HepG2 (cell line): ENCODE data around the gene SNPH. TPM values are rescaled to one million over a fixed set of nuclear protein-coding genes. Genes with fewer than 3 reads are reported as not detected.

Experiments
- BRCA1 ChIP-seq: sonication (generic); formaldehyde crosslinking; IDR thresholded peaks from 2 replicates; pipeline ENCODE4 v1.4.0; 2020; ENCODE audit warnings: missing genetic modification reagents
- EP300 ChIP-seq, 3 experiments: sonication (generic) in 1 of 3; formaldehyde crosslinking in 1 of 3; IDR thresholded peaks; 2 replicates each; pipeline versions ENCODE4 v1.5.1 to v1.6.1; 2011 to 2020; ENCODE audit warnings: low read depth in 2 of 3, low read length in 2 of 3, borderline replicate concordance in 1 of 3, improper control_type of control experiment in 1 of 3, mild to moderate bottlenecking in 1 of 3, missing genetic modification reagents in 1 of 3, moderate library complexity in 1 of 3
- HDAC6 ChIP-seq: fragments of 200-600 bp; sonication (generic); IDR thresholded peaks from 2 replicates; pipeline ENCODE4 v1.7.0; 2017; ENCODE audit warnings: mild to moderate bottlenecking, antibody characterized with exemption, low read length, low read depth
- KDM5A ChIP-seq: fragments of 200-600 bp; sonication (generic); IDR thresholded peaks from 2 replicates; pipeline ENCODE4 v1.7.0; 2018; ENCODE audit warnings: antibody characterized with exemption, mild to moderate bottlenecking, low read length, borderline replicate concordance
- MXD4 ChIP-seq: IDR thresholded peaks from 2 replicates; pipeline ENCODE4 v1.6.1; 2016; ENCODE audit warnings: mild to moderate bottlenecking, missing biosample characterization, missing genetic modification reagents
- NCOA1 ChIP-seq: sonication (generic); formaldehyde crosslinking; IDR thresholded peaks from 2 replicates; pipeline ENCODE4 v1.9.0; 2021; ENCODE audit warnings: missing genetic modification reagents
- PAF1 ChIP-seq: IDR thresholded peaks from 2 replicates; pipeline ENCODE4 v1.6.1; 2016; ENCODE audit warnings: missing genetic modification reagents, missing compliant biosample characterization
- PCBP2 ChIP-seq: fragments of 200-400 bp; formaldehyde crosslinking; optimal IDR thresholded peaks from 2 replicates; pipeline ENCODE3; 2018; ENCODE audit warnings: low read length, low read depth; ENCODE audit not compliant: poor library complexity, severe bottlenecking
- RARG ChIP-seq: sonication (generic); formaldehyde crosslinking; IDR thresholded peaks from 2 replicates; pipeline ENCODE4 v1.4.0; 2020; ENCODE audit warnings: low read depth, mild to moderate bottlenecking, missing genetic modification reagents
- TRIM24 ChIP-seq: sonication (generic); formaldehyde crosslinking; IDR thresholded peaks from 2 replicates; pipeline ENCODE4 v1.8.0; 2022; ENCODE audit warnings: mild to moderate bottlenecking, missing genetic modification reagents
- ZBTB1 ChIP-seq: sonication (generic); formaldehyde crosslinking; IDR thresholded peaks from 2 replicates; pipeline ENCODE4 v1.4.0; 2020; ENCODE audit warnings: missing genetic modification reagents, borderline replicate concordance
- ZBTB38 ChIP-seq: sonication (generic); formaldehyde crosslinking; IDR thresholded peaks from 2 replicates; pipeline ENCODE4 v1.5.1; 2020; ENCODE audit warnings: mild to moderate bottlenecking, missing genetic modification reagents
- ZNF263 ChIP-seq: sonication (generic); formaldehyde crosslinking; IDR thresholded peaks from 2 replicates; pipeline ENCODE4 v1.4.0; 2020; ENCODE audit warnings: missing genetic modification reagents
- ZNF788 ChIP-seq: sonication (generic); formaldehyde crosslinking; IDR thresholded peaks from 2 replicates; pipeline ENCODE4 v1.5.0; 2020; ENCODE audit warnings: mild to moderate bottlenecking, missing genetic modification reagents, borderline replicate concordance
- ZNF883 ChIP-seq: sonication (generic); formaldehyde crosslinking; IDR thresholded peaks from 2 replicates; pipeline ENCODE4 v1.5.1; 2020; ENCODE audit warnings: mild to moderate bottlenecking, missing genetic modification reagents; ENCODE audit errors: not compliant biosample characterization
- polyA plus RNA-seq, 8 experiments: library from polyadenylated mRNA; depleted of rRNA in 3 of 8; stranded (reverse) in 7 of 8; unstranded in 1 of 8; fragments of >200 nt; fragmentation: Illumina TruSeq in 4 of 8; extraction: Trizol in 4 of 8; gene quantifications; 2 replicates each; pipeline versions ENCODE4 v1.2.1 to v1.2.3, GENCODE V29; 2011 to 2016; ENCODE audit warnings: low read depth in 4 of 8, missing spikeins in 1 of 8, mixed read lengths in 1 of 8; ENCODE audit not compliant: insufficient read depth in 1 of 8
- total RNA-seq, 5 experiments: library from RNA; depleted of rRNA; stranded (reverse); fragments of >200 nt; fragmentation: Illumina TruSeq; extraction: Trizol; gene quantifications; 2 replicates each; pipeline ENCODE4 v1.2.3, GENCODE V29; 2016; ENCODE audit warnings: low read depth in 1 of 5
- TF ChIP-seq, protein P1 (sequence below): sonication (generic); formaldehyde crosslinking; IDR thresholded peaks from 2 replicates; pipeline ENCODE4 v1.5.1; 2020; ENCODE audit warnings: mild to moderate bottlenecking, missing genetic modification reagents, moderate library complexity
- TF ChIP-seq, protein P2 (sequence below): sonication (generic); formaldehyde crosslinking; IDR thresholded peaks from 2 replicates; pipeline ENCODE4 v1.8.1; 2022; ENCODE audit warnings: mild to moderate bottlenecking, missing genetic modification reagents
- TF ChIP-seq, protein P3 (sequence below): sonication (generic); formaldehyde crosslinking; IDR thresholded peaks from 2 replicates; pipeline ENCODE4 v1.4.0; 2020; ENCODE audit warnings: mild to moderate bottlenecking, low read depth, missing genetic modification reagents
- TF ChIP-seq, protein P4 (sequence below): sonication (generic); formaldehyde crosslinking; IDR thresholded peaks from 2 replicates; pipeline ENCODE4 v1.8.0; 2022; ENCODE audit warnings: missing genetic modification reagents, low read depth, mild to moderate bottlenecking, borderline replicate concordance
- TF ChIP-seq, protein P5 (sequence below): sonication (generic); formaldehyde crosslinking; IDR thresholded peaks from 2 replicates; pipeline ENCODE4 v1.5.1; 2020; ENCODE audit warnings: mild to moderate bottlenecking, missing genetic modification reagents, borderline replicate concordance

The SNPH gene
- total and polyA plus RNA-seq, 2 of the 13 experiments (the other 11 are each of a cell fraction or from before 2014, with no cell fraction given) = 0.09 TPM; not detected in 1

DNA sequence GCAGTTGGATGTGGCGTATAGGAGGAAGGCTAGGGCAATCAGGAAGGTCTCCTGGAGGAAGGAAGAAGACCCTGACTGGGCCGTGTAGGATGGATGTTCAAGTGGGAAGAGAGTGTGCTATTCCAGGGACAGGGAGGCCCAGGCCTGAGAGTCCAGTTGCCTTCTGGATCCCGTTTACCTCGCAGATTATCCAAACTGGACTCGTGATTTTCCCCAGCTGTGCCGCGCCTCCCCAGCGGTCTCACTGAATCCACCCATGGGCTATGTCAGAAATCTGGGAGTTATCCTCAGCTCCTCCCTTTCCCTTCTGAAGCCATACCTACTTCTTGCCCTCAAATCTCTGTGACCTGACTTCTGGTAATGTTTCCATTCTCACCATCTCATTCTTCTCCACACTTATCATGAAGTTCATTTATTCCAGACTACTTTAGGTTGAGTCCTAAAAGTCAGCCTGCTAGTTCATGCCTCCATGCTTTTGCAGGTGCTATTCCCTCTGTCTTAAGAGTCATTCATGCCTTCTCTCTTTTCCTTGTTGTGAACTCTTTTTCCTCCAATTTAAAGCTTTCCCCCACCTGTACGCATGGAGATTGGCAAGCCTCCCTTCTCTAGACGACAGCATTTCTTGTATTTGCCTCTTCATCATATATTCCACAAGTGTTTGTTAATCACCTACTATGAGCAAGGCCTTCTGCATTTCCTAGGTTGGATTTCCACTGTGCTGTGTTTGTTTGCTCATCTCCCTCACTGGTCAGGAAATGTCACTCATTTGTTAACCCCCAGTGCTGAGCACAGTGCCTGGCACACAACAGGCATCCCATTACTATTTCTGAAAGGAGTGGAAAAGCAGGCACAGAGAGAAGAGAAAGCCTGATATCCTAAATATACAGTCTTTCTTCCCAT is 60.2 kb downstream of the SNPH start (continued):
- TF ChIP-seq, protein P1, sequence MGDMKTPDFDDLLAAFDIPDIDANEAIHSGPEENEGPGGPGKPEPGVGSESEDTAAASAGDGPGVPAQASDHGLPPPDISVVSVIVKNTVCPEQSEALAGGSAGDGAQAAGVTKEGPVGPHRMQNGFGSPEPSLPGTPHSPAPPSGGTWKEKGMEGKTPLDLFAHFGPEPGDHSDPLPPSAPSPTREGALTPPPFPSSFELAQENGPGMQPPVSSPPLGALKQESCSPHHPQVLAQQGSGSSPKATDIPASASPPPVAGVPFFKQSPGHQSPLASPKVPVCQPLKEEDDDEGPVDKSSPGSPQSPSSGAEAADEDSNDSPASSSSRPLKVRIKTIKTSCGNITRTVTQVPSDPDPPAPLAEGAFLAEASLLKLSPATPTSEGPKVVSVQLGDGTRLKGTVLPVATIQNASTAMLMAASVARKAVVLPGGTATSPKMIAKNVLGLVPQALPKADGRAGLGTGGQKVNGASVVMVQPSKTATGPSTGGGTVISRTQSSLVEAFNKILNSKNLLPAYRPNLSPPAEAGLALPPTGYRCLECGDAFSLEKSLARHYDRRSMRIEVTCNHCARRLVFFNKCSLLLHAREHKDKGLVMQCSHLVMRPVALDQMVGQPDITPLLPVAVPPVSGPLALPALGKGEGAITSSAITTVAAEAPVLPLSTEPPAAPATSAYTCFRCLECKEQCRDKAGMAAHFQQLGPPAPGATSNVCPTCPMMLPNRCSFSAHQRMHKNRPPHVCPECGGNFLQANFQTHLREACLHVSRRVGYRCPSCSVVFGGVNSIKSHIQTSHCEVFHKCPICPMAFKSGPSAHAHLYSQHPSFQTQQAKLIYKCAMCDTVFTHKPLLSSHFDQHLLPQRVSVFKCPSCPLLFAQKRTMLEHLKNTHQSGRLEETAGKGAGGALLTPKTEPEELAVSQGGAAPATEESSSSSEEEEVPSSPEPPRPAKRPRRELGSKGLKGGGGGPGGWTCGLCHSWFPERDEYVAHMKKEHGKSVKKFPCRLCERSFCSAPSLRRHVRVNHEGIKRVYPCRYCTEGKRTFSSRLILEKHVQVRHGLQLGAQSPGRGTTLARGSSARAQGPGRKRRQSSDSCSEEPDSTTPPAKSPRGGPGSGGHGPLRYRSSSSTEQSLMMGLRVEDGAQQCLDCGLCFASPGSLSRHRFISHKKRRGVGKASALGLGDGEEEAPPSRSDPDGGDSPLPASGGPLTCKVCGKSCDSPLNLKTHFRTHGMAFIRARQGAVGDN (CRISPR knock-in tag) = no peak
- TF ChIP-seq BRCA1 = 0 out of 2 replicates have a peak, but pooled peaks have one; percentile 41
- TF ChIP-seq ZBTB1 (CRISPR knock-in tag) = no peak
- TF ChIP-seq RARG (CRISPR knock-in tag) = no peak
- no peak for TF ChIP-seq TRIM24 (CRISPR knock-in tag)
- TF ChIP-seq, protein P2, sequence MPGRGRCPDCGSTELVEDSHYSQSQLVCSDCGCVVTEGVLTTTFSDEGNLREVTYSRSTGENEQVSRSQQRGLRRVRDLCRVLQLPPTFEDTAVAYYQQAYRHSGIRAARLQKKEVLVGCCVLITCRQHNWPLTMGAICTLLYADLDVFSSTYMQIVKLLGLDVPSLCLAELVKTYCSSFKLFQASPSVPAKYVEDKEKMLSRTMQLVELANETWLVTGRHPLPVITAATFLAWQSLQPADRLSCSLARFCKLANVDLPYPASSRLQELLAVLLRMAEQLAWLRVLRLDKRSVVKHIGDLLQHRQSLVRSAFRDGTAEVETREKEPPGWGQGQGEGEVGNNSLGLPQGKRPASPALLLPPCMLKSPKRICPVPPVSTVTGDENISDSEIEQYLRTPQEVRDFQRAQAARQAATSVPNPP = no peak
- no peak for TF ChIP-seq EP300 (IDR thresholded peaks at IDR 0.05; ENCODE audit: low read depth in 2 of 2, low read length in 2 of 2)
- no peak for TF ChIP-seq EP300 (CRISPR knock-in tag; IDR thresholded peaks at IDR 0.05; ENCODE audit: borderline replicate concordance)
- TF ChIP-seq, protein P3, sequence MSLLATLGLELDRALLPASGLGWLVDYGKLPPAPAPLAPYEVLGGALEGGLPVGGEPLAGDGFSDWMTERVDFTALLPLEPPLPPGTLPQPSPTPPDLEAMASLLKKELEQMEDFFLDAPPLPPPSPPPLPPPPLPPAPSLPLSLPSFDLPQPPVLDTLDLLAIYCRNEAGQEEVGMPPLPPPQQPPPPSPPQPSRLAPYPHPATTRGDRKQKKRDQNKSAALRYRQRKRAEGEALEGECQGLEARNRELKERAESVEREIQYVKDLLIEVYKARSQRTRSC (CRISPR knock-in tag) = 0 out of 2 replicates have a peak, but pooled peaks have one; percentile 14
- TF ChIP-seq, protein P4, sequence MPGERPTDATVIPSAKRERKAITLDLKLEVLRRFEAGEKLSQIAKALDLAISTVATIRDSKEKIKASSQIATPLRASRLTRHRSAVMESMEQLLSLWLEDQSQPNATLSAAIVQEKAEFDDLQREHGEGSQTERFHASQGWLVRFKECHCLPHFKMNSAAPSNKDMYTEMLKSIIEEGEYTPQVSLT = no peak
- TF ChIP-seq PAF1 (CRISPR knock-in tag) = no peak
- no peak for TF ChIP-seq ZNF263 (CRISPR knock-in tag)
- no peak for TF ChIP-seq PCBP2
- TF ChIP-seq HDAC6 = no peak
- no peak for TF ChIP-seq KDM5A
- TF ChIP-seq MXD4 (CRISPR knock-in tag) = no peak
- no peak for TF ChIP-seq ZNF883 (CRISPR knock-in tag)
- no peak for TF ChIP-seq ZNF788 (CRISPR knock-in tag)
- TF ChIP-seq, protein P5, sequence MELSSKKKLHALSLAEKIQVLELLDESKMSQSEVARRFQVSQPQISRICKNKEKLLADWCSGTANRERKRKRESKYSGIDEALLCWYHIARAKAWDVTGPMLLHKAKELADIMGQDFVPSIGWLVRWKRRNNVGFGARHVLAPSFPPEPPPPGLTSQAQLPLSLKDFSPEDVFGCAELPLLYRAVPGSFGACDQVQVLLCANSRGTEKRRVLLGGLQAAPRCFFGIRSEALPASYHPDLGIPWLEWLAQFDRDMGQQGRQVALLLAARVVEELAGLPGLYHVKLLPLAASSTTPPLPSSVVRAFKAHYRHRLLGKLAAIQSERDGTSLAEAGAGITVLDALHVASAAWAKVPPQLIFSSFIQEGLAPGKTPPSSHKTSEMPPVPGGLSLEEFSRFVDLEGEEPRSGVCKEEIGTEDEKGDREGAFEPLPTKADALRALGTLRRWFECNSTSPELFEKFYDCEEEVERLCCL (CRISPR knock-in tag) = no peak
- TF ChIP-seq ZBTB38 = peak; percentile 74; the same call in 1 of the 2 replicates
- TF ChIP-seq NCOA1 (CRISPR knock-in tag) = no peak
